GM21786 (cell line): ENCODE results near the gene MIDN.

Source experiments
- ATAC-seq: cut with Tn5 transposase; IDR thresholded peaks from one replicate; pipeline ENCODE4 v1.9.1; 2021; ENCODE audit not compliant: unreplicated experiment

The MIDN gene

DNA sequence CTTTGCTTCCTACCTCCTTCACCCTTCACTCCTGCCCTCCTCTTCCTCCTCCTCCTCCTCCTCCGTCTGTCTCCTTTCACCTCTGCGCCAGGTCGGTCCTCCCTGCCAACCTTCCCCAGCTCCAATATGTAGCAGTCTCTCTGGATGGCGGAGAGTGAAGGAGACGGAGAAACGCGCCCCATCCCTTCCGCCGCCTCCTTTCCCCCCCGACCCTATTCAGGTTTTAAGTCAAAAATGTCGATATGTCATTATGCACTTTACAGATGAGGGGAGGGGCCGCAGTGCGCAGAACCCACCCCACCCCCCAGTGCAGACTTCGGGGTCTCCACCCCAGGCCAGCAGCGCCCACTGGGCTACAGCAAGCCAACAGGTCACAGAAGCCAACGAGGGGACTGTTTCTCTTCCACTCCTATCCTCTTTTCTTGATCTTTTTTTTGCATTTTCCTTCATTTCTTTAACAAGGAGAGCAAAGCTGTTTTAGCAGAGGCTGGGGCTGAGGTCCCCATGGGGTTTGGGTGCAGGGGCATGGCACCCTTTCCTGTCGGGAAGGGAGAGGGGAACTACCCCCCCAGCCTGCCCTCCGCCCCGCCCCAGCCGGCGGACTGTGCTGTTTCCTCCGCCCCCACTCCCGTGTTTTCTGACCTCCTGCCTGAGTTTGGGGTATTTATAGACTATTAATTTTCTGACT is 9.2 kb downstream of the MIDN start:
- ATAC-seq, result no peak

DNA sequence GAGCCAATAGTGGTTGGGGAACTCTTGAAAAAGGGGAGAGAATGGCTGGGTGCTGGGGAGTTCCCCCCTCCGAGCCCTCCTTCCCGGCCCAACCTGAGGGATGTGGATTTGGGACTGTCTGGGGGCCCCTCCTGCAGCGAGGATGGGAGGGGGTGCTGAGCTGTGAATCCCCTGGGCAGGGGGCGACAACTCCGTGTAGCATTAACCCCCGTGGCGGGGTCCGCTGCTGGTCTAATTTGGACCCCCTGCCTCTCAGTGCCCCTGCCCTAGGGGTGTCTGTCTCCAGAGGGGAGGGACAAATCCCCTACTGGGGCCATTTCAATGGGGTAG is 9.7 kb downstream of the MIDN start:
- no peak for ATAC-seq

DNA sequence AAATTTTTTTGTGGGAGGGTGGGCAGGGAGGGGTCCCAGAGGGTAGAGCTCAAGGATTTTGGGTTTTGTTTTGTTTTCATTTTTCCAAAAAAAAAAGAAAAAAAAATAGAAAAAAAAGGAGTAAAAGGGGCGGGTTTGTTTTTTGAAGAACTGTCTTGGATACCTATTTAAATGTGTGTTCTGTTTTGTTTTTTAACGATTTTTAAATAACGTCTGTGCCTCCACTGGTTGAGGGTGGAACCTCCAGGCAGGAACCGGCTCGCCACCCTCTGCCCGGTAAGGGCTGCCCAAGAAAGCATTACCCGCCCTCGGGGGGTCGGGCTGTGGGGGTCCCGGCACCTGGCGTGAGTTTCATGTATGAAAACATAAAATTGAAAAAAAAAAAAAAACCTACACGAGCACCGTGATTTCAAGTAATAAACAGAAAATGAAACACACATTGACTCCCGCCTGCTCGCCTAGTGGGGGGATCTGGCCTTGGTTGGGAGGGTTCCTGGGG is 10.4 kb downstream of the MIDN start:
- ATAC-seq, result no peak

DNA sequence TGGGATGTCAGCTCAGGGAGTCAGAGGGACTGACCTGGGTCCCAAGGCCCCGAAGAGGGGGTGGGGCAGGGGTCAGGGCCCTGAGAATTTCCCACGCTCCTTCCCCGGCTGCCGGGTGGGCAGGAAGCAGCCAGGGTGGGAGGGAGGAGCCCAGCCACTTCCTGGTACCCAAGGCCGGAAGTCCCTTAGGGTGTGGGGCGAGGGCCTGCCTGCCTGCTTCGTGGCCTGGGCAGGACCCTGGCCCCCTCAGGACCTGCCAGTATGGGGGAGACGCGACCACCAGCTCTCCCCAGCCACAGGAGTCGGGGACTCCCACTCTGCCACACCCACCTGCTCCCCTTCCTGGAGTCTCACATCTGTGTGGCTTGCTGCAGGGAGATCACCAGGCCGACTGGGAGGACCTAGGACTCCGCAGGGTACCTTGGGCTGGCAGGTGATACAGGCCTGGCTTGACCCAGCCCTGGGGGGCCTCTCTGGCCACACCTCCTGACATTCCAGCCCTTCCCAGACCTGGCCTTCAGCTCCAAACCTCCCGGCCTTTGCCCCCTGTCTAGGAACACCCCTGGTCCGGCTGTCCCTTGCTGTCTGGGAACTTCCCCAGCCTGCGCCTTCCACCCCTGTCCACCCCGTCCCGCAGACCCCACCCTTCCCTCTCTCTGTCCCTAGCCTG is 11.0 kb downstream of the MIDN start:
- ATAC-seq, result peak; percentile 24

DNA sequence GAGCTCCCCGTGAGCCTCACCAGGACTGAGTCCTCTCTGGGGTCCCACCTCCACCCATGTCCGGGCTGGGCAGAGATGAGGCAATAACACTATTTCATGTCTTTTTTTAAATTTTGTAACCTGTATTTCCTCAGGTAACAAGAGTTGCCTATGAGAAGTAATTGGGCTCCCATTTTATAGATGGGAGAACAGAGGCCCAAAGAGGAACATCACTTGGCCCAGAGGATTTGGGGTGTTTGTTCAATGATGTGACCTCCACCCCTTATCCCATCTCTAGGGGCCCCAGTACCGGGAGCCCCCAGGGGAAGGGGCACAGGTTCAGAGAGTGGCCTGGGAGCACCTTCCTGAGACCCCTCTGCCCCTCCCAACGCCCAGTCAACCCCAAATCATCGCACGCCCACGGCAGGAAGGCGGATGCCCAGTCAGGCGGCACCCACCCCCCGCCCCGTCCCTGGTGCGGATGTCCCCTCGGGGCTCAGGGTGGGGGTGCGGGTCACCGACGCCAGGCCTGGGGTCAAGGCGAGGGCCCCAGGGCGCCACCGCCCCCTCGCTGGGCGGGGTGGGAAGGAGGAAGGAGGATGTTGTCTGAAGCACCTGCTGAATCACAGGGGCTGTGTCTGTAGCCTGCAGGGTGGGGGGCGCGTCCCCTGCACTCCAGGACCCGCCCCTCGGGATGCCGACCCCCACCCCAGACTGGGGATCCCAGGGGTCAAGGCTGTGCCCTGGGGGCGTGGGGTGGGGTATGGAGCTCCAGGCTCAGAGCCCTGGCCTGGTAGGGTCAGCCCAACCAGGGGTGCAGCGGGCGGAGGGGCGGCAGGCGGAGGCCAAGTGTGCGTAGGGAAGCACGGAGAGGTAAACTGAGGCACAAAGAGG is 11.7 kb downstream of the MIDN start:
- peak; percentile 10 for ATAC-seq

DNA sequence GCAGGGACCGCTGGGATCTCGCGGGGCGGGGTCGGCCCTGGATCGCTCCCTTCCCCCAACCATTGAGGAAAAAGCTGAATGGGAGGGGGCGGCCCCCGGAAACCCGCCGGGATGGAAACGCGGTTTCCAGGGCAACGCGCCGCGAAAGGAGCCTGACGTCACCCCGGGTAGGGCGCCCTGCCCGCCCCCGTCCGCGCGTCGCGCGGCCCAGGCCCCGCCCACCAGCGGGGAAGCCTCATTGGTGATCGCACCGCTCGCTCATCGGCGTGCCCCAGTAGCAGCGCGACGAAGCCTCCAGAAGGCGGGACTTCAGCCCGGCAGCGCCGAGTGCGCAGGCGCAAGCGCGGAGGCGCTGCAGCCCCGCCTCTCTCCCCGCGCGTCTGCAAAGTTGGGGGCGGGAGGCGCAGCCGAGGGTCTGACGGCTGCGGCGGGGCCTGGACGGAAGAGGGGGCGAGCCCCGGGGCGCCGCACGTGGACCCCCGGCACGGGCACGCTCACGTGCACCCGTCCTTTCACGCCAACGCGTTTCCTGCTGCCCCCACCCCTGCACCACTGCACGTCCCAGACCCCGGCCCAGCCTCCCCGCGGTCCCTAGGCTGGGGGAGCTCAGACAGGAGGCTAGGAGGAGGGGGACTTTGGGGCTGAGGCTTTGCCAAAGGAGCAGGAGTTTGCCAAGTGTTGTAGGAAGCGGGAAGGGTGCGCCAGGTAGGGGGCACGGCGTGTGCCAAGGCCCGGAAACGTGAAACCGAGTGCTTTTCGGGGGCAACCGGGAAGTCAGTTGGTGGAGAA is 12.6 kb downstream of the MIDN start:
- ATAC-seq, result peak; percentile 35

DNA sequence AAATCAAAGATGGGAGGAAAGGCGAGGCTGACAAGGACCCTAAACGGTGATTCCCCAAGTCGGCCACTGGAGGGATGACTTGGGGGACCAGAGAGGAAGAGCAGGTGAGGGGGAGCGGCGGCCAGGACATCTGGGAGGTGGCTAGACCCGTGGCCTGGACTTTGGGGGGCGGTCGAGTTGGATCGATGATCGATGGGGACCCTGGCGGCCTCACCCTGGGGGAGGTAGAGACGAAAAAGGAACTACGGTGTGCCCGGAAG is 13.1 kb downstream of the MIDN start:
- no peak for ATAC-seq

DNA sequence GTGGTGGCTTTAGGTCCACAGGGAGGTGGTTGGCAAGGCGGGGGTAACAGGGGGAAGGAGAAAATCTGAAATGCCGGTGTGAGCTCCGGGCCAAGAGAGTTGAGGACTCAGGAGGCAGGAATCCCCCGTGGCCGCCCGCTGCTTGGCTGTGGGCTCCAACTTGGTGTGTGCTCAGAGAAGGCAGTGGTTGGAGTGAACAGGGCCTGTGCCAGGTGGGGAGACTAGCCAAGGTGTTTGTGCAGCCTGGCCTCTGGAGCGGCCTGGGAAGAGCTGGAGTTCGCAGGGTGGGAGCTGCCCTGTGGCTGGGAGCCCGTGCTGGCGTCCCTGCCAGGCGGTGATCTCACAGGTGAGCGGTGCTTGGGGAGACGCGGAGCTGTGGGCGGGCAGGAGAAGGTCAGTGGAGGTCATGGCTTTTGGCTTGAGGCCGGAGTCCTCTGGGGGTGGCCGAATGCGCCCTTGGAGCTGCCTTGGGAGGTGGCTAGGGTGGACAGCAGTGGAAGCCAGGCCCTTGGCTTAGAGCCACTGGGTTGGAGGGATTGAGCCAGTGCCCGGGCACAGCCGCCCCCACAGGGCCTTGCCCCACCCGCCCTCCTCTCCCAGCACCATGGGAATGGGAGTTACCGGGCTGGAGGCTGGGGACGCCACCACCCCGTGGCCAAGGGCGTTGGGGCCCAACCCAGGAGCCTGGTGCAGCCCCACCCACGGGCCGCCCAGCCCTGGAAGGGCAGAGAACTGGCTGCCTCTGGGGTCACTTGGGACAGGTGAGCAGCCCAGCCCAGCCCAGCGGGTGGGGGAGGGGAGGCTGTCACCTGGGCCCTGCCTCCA is 13.6 kb downstream of the MIDN start:
- no peak for ATAC-seq

DNA sequence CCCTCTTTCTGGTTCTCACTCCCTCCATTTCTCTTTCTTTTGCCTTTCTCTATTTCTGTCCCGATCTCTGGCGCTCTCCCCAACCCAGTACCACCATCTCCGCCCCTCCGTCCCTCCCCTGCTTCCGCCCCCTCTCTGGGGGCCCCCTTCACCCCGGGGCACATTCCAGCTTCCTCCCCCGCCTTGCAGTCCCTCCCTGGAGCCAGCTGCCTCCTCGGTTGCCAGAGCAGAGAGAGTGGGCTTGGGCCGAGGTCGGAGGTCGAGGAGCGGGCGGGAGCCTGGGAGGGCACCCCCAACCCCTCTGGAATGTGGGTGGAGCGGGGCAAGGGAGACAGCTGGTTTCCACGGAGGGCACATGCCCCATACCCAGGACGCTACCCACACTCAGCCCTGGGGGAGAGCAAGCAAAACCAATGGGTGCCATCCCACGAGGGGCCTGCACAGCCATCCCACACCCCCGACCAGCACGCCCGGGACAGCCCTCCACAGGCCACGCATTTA is 14.3 kb downstream of the MIDN start:
- no peak for ATAC-seq

DNA sequence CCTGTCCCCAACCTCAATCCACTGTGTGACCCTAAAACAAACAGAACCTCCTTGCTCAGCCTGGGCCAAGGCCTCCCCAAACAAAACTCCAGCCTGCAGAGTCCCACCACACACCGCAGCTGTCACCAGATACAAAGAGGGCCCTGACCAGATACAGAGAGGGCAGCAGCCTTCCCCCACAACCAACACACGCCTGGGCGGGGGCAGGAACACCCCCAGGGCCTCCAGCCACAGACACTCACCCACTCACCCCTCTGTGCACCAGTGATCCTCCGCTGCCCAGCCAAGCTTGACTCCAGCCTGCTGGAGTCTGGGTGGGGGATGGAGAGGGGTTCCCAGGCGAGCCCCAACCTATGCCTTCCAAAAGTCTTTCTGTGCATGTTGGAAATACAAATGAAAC is 14.8 kb downstream of the MIDN start:
- no peak for ATAC-seq

DNA sequence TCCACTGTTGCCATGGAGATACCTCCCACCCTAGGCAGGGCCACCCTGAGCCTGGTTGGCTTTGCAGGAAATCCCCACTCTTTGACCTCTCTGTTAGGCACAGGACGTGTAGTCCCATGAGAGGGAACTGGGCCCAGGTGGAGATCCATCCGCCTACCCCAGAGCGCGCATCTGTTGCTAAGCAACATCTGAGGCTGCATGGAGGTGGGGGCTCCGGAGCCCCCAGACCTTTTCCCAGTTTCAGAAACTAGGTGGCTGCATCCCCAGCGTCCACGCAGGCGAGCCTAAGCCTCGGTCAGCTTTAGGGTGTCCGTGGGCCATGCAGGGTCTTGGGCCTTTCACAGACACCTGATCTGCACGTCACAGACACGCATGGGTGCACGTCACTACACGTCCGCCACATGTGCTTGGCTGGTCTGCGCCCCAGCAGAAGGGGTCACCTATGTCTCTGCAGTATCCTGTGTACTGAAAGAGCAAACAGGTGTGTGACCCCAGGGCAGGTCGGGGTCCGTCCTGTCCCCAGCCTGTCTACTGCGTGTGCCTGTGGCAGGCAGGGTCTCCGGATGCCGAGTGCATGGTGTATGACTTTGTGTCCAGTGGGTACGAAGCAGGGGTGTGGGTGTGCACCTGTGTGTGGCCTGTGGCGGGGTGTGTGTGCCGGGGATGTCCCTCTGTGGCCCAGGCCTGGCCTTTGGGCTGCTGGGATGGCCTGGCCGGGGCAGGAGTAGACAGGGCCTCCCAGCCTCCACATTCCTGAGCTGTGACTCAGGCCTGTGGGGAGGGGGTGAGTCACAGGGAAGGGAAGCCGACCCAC is 16.6 kb downstream of the MIDN start:
- no peak for ATAC-seq

DNA sequence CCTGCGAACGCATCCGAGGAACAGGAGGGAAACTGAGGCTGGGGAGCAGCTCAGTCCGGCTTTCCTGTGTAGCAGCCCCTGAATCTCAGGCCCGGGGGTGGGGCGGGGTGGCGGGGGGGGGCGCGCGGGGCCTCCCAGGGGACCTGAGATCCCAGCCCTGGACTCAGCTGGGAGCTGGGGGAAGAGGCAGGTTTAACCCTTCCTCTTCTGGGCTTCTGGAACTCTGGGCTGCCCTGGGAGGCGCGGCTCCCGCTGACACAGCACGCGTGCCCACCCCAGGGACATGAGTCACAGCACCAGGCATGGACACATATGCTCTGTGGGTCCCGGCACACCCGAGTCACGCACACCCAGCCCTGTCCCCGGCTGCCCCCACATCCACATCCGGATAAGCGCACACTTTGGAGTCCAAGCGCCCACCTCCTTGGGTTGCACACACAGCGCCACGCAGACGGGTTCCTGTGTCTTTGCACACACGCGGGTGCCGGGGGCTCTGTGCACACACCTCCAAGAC is 17.3 kb downstream of the MIDN start:
- ATAC-seq, result no peak

DNA sequence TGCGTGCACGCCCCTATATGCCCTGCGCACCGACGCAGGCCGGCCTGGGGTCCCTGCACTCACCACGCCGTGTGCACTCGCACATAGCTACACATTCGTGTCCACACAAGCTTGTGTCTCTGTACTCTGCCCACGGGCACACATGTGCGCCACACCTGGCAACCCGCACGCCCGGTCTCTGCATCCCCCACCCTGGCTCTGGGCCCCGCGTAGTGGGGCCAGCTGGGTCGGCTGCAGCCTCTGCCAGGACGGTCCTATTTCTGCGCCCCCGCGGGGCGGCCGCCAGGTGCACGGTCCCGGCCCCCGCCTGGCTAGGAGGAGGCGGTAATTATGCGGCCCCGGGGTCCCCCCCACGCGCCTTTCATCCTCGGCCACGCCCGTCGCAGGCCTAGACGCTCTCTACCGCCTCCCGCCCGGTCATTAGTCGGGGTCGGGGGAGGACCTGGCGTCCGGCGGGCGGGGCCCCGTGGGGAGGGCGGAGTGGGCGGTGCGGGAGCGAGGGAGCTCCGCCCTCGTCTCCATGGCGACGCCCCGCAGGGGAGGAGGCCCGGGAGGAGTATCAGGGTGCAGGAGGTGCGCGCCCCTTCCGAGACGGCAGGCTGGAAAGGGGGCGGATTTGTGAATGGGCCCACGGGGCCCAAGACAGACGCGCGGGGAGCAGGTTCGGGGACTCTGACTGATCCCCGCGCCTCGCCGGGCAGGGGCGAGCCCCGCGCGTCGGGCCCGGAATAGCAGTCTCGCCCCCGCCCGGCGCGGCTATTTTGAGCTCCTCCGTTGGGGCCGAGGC is 17.9 kb downstream of the MIDN start:
- peak; percentile 29 for ATAC-seq

DNA sequence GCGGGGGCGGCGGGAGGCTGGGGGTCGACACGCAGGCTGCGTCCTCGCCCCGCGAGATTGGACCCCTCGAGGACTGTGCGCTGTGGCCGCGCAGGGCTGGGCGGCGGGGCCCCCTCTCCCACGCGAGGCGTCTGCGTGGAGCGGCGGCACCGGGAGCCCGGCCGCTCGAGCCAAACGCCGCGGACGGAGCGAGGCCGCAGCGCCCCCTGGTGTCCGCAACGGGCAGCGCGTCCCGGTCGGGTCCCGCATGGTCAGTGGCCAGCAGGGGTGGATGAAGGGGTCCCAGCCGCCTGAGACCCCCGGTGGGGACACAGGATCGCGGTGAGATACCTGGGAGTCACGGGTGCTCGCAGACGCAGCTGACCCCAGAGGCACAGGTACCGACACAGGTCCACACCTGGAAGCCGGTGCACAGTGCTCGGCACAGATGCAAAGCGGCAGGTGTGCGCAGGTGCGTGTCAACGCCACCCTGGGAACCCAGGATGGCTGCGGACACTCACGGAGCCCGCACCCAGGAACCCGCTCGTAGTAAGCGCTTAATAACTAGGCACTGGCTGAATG is 18.6 kb downstream of the MIDN start:
- peak; percentile 4 for ATAC-seq

DNA sequence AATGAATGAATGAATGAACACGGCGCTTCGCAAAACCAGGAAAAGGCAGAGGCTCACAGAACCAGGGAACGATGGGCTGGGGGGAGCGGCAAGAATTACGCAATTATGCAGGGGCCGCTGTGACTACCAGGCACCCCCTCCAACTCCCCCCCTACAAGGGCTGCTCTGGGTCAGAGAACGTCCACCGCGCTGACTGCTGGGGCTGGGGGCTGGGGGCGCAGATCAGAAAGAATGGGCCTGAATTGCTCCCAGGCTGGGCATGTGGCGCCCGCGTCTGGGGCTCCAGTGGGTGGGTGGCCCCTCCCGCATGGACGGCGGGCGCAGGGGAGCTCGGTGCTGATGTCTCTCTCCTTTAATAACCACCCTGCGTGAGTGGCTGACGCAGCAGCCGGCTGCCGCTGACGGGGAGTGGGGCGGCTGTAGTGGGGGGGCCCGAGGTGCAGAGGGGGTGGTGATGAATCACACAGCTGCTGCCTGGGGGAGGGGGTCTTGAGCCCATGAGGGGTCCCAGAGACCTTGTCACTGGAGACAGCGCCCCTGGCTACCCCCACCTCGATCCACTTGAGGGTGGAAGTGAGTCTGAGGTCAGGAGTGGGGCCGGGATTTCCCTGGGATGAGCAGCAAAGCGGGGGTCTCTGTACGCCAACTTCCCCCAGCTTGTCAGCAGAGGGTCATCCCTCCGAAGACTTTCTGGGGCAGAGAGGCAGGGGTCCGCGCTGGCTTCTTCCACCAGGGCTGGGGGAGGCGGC is 19.3 kb downstream of the MIDN start:
- ATAC-seq, result no peak

DNA sequence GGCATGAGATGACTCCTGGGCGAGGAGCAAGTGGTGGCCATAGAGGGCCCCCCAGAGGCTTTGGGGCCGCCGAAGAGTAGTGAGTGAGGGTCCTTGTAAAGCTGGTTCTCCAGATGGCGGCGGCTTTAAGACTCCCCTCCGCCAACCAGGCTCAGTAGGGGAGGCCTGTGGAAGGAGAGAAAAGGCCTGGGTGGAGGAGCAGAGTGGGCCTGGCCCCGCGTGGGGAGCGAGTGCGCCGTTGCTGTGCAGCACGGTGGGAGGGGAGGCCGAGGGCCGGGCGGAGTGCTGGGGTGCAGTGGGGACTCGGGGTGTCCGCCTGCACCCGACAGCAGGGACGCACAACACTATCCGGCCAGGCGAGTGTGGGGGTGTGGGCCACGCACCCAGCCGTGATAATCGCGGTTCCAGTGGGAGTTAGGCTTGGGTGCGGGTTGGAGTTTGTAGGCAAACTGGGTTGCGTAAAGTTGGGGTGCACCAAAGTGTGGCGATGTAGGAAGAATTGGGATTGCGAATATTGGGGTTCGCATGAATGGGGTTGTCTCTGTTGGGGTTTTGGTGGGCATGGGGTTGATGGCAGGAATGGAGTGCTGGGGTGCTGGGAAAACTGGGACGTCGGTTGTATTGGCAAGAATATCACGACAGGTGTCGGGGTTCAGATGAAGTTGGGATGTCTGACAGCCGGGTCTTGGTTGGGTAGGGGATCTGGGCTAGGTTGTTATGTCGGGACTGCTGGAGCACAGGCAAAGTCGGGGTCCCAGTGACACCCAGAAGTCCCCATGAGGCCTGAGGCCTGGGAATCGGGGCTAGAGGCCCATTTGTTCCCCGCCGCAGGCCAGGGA is 20.1 kb downstream of the MIDN start:
- ATAC-seq, result no peak

DNA sequence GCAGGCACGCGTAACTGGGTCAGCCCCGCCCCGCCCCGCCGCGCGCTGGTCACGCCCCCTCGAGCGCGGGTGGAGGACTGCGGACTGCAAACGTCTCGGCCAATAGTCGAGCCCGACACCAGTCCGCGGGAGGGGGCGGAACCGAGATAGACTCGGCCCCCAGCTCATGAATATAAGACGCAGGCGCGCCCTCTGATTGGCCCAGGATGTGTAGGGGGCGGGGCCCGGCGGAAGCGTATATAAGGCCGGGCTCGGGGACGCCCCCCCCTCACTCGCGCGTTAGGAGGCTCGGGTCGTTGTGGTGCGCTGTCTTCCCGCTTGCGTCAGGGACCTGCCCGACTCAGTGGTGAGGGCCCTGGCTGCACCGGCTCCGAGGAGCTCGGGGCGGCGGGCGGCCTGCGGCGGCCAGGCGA is 20.7 kb downstream of the MIDN start, which contains the start of gene CIRBP:
CIRBP (plus strand) TSS at position 268 of the 413 bp plus-strand sequence. CDS start 1,602 bp downstream, outside the sequence.
- ATAC-seq, result peak; percentile 59
